ENCODE results near the gene VAV1. TPM values are rescaled to one million over a fixed set of nuclear protein-coding genes. Genes with fewer than 3 reads are reported as not detected.

Gene VAV1
- total and polyA plus RNA-seq, 9 of the 15 experiments (the other 6 are each of a cell fraction or from before 2014, with no cell fraction given): 0.46 to 20.1 (median 11.1) TPM

- TF ChIP-seq, protein P1, sequence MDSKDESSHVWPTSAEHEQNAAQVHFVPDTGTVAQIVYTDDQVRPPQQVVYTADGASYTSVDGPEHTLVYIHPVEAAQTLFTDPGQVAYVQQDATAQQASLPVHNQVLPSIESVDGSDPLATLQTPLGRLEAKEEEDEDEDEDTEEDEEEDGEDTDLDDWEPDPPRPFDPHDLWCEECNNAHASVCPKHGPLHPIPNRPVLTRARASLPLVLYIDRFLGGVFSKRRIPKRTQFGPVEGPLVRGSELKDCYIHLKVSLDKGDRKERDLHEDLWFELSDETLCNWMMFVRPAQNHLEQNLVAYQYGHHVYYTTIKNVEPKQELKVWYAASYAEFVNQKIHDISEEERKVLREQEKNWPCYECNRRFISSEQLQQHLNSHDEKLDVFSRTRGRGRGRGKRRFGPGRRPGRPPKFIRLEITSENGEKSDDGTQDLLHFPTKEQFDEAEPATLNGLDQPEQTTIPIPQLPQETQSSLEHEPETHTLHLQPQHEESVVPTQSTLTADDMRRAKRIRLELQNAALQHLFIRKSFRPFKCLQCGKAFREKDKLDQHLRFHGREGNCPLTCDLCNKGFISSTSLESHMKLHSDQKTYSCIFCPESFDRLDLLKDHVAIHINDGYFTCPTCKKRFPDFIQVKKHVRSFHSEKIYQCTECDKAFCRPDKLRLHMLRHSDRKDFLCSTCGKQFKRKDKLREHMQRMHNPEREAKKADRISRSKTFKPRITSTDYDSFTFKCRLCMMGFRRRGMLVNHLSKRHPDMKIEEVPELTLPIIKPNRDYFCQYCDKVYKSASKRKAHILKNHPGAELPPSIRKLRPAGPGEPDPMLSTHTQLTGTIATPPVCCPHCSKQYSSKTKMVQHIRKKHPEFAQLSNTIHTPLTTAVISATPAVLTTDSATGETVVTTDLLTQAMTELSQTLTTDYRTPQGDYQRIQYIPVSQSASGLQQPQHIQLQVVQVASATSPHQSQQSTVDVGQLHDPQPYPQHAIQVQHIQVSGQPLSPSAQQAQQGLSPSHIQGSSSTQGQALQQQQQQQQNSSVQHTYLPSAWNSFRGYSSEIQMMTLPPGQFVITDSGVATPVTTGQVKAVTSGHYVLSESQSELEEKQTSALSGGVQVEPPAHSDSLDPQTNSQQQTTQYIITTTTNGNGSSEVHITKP (IDR thresholded peaks at IDR 0.05; ENCODE audit: partially characterized antibody): peak; percentile 17
- TF ChIP-seq RBBP5 (IDR thresholded peaks at IDR 0.05; ENCODE audit: borderline replicate concordance, insufficient read depth, low read length, poor library complexity, severe bottlenecking) (peak; percentile 9), ELK3 (CRISPR knock-in tag; IDR thresholded peaks at IDR 0.05) (no peak), NONO (IDR thresholded peaks at IDR 0.05; ENCODE audit: low read depth in 2 of 2, low read length in 1 of 2) (0 out of 4 replicates have a peak, but pooled peaks of 1 of the 2 experiments have one; percentile 43), ETV6 (IDR thresholded peaks at IDR 0.05; ENCODE audit: borderline replicate concordance in 1 of 2, low read depth in 2 of 2, low read length in 1 of 2) (no peak), ETV6 (CRISPR knock-in tag; IDR thresholded peaks at IDR 0.05; ENCODE audit: borderline replicate concordance) (no peak), ZNF445 (CRISPR knock-in tag; IDR thresholded peaks at IDR 0.05; ENCODE audit: low read depth) (no peak), ZFX (CRISPR knock-in tag; IDR thresholded peaks at IDR 0.05) (peak; percentile 53), SNIP1 (IDR thresholded peaks at IDR 0.05; ENCODE audit: low read depth) (no peak), YY1 (IDR thresholded peaks at IDR 0.05; ENCODE audit: borderline replicate concordance in 1 of 3, control insufficient read depth in 1 of 3, extremely low read depth in 1 of 3, insufficient read depth in 3 of 3, insufficient read length in 1 of 3, insufficient replicate concordance in 2 of 3, low read depth in 1 of 3, low read length in 2 of 3) (peak in 1 of 3 experiments; percentile 17), PBX2 (CRISPR knock-in tag; IDR thresholded peaks at IDR 0.05; ENCODE audit: low read depth) (no peak), PBX2 (tag; conservative IDR thresholded peaks at IDR 0.05; ENCODE audit: low read depth) (no peak)
- TF ChIP-seq, protein P2, sequence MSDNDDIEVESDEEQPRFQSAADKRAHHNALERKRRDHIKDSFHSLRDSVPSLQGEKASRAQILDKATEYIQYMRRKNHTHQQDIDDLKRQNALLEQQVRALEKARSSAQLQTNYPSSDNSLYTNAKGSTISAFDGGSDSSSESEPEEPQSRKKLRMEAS (CRISPR knock-in tag; IDR thresholded peaks at IDR 0.05): peak; percentile 86
- TF ChIP-seq, protein P3, sequence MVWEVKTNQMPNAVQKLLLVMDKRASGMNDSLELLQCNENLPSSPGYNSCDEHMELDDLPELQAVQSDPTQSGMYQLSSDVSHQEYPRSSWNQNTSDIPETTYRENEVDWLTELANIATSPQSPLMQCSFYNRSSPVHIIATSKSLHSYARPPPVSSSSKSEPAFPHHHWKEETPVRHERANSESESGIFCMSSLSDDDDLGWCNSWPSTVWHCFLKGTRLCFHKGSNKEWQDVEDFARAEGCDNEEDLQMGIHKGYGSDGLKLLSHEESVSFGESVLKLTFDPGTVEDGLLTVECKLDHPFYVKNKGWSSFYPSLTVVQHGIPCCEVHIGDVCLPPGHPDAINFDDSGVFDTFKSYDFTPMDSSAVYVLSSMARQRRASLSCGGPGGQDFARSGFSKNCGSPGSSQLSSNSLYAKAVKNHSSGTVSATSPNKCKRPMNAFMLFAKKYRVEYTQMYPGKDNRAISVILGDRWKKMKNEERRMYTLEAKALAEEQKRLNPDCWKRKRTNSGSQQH (CRISPR knock-in tag; IDR thresholded peaks at IDR 0.05): no peak
Observed at GRCh38 chr19:6739883-6740588, 32.5 kb upstream of the VAV1 start (continued).

Measured in K562 (cell line).